Stimulated activated CD4-positive, alpha-beta T cell treated with anti-CD3 and anti-CD28 coated beads, Interleukin-12 subunit alpha, Interleukin-12 subunit beta, amount 100 ng/mL, for 4 hours (primary cell): ENCODE data around the gene AGPAT2.
A peak's percentile ranks its signal among the peaks of the same experiment; 100 is the strongest.

Experiments used
- DNase-seq: peaks from one replicate; pipeline ENCODE4 v3.0.0-alpha.2; 2020

The AGPAT2 gene

GRCh38 chr9:136686794-136687711 is at the start of gene AGPAT2:
TSS of gene AGPAT2 (minus strand) at chr9:136687457. CDS start at chr9:136687357, 100 bp downstream.
- DNase-seq: peak; percentile 70

GRCh38 chr9:136735812-136736480 is 48.7 kb upstream of the AGPAT2 start:
- DNase-seq: no peak

GRCh38 chr9:136734837-136735496 is 47.7 kb upstream of the AGPAT2 start:
- no peak for DNase-seq

DNA sequence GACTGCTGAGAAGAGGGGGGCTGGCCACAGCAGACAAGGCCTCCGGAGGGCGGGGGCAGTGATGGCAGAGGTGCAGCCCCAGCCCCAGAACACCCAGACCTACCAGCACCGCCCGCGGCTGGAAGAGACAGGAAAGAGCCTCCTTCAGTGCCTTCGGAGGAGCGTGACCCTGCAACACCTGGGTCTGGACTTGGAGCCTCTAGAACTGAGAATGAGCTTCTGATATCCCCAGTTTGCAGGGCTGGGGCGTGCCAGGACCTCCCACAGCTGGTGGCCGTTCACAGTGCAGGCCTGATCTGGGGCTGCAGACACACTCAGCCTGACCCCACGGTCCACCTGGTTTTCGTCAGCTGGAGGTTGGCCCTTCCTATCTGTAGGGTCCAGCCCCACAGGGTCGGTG is 46.4 kb upstream of the AGPAT2 start:
- DNase-seq: no peak

DNA sequence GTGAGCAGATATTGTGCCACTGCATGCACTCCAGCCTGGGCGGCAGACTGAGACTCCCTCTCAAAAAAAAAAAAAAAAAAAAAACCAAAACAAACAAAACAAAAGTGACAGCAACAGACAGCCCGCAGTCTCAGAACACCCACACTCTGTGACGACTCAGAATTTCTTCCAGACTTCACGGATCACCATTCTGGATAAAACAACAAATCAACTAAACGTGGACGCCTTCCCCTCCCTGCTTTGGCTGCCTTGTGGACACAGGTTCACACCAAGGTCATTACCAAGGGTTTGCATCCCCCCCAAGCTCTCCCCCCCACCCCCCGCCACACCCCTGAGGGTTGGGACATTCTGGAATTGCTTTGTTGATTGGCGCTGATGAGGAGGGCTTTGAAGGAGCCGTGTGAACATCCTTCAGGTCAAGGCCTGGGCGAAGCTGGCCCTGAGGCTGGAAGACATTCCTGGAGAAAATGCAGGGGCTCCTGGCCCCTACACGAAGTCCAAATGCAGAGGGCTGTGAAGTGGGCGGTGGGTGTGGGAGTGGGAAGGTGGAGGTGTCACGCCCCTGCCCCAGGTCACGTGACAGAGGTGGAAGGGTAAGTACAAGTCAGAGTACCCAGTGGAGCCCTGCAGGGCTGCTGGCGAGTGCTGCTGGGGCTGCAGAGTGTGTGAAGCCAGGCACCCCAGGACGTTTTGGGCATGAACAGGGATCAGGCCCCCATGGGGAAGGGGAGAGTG is 45.4 kb upstream of the AGPAT2 start:
- DNase-seq: no peak

GRCh38 chr9:136729926-136730325 is 42.7 kb upstream of the AGPAT2 start:
- DNase-seq: no peak

- DNase-seq: no peak
Observed at GRCh38 chr9:136729144-136729543, 41.9 kb upstream of the AGPAT2 start.

- DNase-seq: no peak
Observed at GRCh38 chr9:136728548-136729123, 41.4 kb upstream of the AGPAT2 start.

GRCh38 chr9:136728080-136728547 is 40.9 kb upstream of the AGPAT2 start:
- DNase-seq: peak; percentile 95

DNA sequence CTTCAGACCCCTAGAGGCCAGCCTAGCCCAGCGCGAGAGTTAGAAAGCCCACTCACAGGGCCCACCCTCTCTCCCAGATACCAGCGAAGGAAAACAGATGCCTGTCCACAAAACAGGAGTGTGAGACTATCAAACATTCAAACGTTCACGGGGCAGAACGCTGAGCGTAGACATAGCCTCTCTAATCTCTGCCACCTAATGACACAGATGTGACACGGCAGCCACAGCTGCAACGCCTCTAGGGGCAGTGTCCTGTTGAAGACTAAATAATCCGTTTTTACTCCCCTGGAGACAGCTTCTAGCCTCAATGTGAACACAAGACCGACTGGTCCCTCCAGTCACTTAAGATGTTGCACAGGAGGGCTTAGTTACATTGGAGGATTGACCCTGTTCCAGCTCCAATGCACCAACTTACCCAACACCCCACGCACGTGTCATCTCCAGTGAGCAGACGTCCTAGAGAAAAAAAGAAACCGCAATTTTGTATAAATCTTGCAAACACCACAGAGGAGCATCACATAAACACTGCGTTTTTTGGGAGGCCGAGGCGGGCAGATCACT is 39.5 kb upstream of the AGPAT2 start:
- no peak for DNase-seq

- DNase-seq: no peak
Observed at GRCh38 chr9:136726118-136726517, 38.9 kb upstream of the AGPAT2 start.

- no peak for DNase-seq
Observed at GRCh38 chr9:136725612-136726011, 38.4 kb upstream of the AGPAT2 start.

DNA sequence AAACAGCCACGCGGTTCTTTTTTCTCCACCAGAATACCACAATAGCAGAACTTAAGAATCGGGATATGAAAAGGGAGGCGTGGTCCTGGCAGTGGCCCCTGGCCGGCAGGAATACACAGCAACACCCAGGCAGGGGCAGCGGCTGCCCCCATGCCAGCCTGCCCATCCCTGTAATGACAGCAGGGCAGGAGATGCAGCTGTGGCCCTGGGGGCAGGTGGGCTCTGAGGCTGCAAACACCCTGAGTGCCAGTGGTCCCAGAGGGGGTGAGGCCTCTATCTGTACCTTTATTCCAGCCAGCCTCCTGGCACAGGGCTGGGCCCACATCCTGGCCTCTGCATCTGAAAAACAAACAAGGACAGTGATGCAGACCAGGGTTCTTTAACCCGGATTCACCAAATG is 37.5 kb upstream of the AGPAT2 start:
- no peak for DNase-seq

DNA sequence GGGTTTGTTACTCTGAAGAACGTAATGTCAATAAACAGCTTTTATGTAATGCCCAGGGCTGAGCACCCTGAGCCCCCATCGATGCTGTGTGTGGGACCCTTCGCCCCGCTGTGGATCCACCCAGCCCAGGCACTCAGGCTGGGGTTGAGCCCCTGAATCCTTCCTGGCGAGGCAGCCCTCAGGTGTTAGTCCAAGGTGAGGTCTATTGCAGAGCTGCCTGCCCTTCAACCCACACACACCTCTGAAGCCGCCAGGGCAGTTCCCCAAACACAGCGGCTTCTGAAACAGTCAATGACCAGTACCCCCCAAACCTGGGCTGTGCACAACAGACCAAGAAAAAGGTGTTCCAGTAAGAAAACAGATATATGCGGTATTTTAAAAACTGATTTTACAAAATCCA is 36.7 kb upstream of the AGPAT2 start:
- DNase-seq: no peak

DNA sequence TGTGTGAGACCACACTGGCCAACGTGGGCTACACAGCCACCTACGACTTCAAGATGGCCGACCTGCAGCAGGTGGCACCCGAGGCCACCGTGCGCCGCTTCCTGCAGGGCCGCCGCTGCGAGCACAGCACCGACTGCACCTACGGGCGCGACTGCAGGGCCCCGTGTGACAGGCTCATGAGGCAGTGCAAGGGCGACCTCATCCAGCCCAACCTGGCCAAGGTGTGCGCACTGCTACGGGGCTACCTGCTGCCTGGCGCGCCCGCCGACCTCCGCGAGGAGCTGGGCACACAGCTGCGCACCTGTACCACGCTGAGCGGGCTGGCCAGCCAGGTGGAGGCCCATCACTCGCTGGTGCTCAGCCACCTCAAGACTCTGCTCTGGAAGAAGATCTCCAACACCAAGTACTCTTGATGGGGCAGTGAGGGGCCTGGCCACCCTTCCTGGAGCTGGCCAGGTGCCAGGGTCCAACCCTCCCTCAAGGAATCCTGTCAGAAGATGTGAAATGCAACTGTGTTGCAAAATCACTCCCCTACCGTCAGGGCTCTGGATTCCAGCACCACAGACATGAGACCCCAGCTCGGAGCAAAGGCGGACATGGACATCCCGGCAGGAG is 36.2 kb upstream of the AGPAT2 start:
- no peak for DNase-seq

DNA sequence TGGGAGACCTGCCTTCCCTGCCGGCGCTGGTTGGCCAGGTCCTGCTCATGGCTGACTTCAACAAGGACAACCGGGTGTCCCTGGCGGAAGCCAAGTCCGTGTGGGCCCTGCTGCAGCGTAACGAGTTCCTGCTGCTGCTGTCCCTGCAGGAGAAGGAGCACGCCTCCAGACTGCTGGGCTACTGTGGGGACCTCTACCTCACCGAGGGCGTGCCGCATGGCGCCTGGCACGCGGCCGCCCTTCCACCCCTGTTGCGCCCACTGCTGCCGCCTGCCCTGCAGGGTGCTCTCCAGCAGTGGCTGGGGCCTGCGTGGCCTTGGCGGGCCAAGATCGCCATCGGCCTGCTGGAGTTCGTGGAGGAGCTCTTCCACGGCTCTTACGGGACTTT is 35.7 kb upstream of the AGPAT2 start:
- DNase-seq: no peak

DNA sequence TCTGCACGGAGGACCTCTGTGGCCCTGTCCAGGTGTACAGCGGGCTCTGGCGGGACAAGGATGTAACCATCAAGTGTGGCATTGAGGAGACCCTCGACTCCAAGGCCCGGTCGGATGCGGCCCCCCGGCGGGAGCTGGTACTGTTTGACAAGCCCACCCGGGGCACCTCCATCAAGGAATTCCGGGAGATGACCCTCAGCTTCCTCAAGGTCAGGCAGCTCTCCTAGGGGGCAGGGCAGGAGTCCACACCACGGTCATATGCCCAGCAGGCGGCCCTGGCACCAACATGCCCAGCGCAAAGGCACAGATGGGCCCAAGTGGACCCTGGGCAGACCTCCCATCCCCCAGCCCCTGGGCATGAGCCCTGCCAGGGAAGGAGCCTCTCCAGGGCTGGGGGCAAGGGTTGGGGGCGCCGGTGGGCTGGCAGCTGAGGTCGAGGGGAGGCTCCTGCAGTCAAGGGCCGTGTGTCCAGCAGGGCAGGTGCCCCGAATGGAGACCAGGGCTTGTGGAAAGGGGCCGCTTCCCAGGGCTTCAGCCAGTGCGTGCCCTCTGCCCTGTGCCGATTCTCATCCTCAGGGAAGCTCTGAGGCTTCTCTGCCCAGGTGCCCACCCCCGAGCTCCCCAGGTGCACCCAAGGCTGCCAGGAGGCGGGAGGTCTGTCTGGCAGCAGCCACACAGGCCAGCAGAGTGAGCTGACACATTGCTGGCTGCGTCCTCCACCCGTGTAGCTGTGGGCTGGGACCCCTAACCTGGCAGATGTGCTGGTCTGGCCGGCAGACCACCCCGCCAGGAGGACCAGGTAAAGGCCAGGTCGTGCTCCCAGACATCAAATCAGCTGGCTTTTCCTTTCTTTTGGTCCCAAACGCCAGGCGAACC is 35.1 kb upstream of the AGPAT2 start:
- no peak for DNase-seq

GRCh38 chr9:136721339-136722092 is 34.3 kb upstream of the AGPAT2 start:
- DNase-seq: no peak

- no peak for DNase-seq
Observed at GRCh38 chr9:136720898-136721338, 33.7 kb upstream of the AGPAT2 start.
